H1 (cell line): Measurements from ENCODE around the gene ATP6V1F. TPM values are rescaled to one million over a fixed set of nuclear protein-coding genes. Genes with fewer than 3 reads are reported as not detected.

Experiments
- CTCF ChIA-PET: fragments of 300-600 bp; sonication (Branson Sonifier 250); formaldehyde crosslinking; loops from one replicate; lab custom pipeline; 2021; ENCODE audit not compliant: partially characterized antibody; lab: Charles Lee
- POLR2A ChIA-PET: fragments of 300-600 bp; sonication (Branson Sonifier 250); formaldehyde crosslinking; loops from one replicate; lab custom pipeline; 2021; ENCODE audit warnings: inconsistent platforms; ENCODE audit not compliant: partially characterized antibody; lab: Charles Lee
- DNase-seq, 2 experiments: peaks; one replicate each; pipeline versions ENCODE4 v3.0.0 to v3.0.0-alpha.2; 2010 to 2022; ENCODE audit warnings: low spot score in 2 of 2, low read depth in 1 of 2, mixed read lengths in 1 of 2
- FAIRE-seq: peaks from 2 replicates; lab custom pipeline; 2011; peaks lifted over from hg19 to GRCh38; lab: Jason Lieb, UNC
- H2AFZ ChIP-seq: 2 replicates; pipeline ENCODE4 v1.8.1; 2012; ENCODE audit warnings: low read length, inconsistent platforms
- H2AK5ac ChIP-seq: 2 replicates; pipeline ENCODE4 v1.6.1; 2013; ENCODE audit warnings: low read depth, low read length
- H2BK120ac ChIP-seq: replicated peaks from 2 replicates; pipeline ENCODE3; 2013; ENCODE audit warnings: low read depth, low read length, inconsistent platforms
- H2BK12ac ChIP-seq: 2 replicates; pipeline ENCODE4 v1.6.1; 2013; ENCODE audit warnings: low read depth, low read length
- H2BK15ac ChIP-seq: 2 replicates; pipeline ENCODE4 v1.6.1; 2013; ENCODE audit warnings: low read length
- H2BK20ac ChIP-seq: 2 replicates; pipeline ENCODE4 v1.6.1; 2013; ENCODE audit warnings: low read length
- H2BK5ac ChIP-seq: 2 replicates; pipeline ENCODE4 v1.6.1; 2013; ENCODE audit warnings: low read depth, low read length
- H3K14ac ChIP-seq: 2 replicates; pipeline ENCODE4 v1.6.1; 2013; ENCODE audit warnings: inconsistent platforms; ENCODE audit not compliant: insufficient read length
- H3K18ac ChIP-seq: 2 replicates; pipeline ENCODE4 v1.6.1; 2013; ENCODE audit warnings: low read length; ENCODE audit errors: extremely low read depth
- H3K23ac ChIP-seq: 2 replicates; pipeline ENCODE4 v1.6.1; 2013; ENCODE audit warnings: inconsistent platforms; ENCODE audit not compliant: insufficient read length
- H3K23me2 ChIP-seq: 2 replicates; pipeline ENCODE4 v1.6.1; 2013; ENCODE audit warnings: low read depth, low read length
- H3K27ac ChIP-seq: 2 replicates; pipeline ENCODE4 v1.6.1; 2011; ENCODE audit warnings: low read depth, low read length, inconsistent platforms
- H3K27me3 ChIP-seq, 4 experiments: replicated peaks in 1 of 4; 1 replicate in 1 of 4; 2 replicates in 3 of 4; pipeline versions ENCODE4 v1.6.1 to v1.8.1; 2011 to 2013; ENCODE audit warnings: low read length in 3 of 4, mild to moderate bottlenecking in 3 of 4, inconsistent platforms in 2 of 4, mixed read lengths in 2 of 4, moderate library complexity in 1 of 4; ENCODE audit not compliant: control insufficient read depth in 3 of 4, insufficient read depth in 3 of 4; ENCODE audit errors: extremely low read depth in 1 of 4
- H3K36me3 ChIP-seq, 4 experiments: 2 replicates each; pipeline versions ENCODE4 v1.6.1 to v1.8.1; 2011 to 2013; ENCODE audit warnings: mild to moderate bottlenecking in 4 of 4, low read length in 3 of 4, moderate library complexity in 2 of 4, control low read depth in 1 of 4, inconsistent platforms in 1 of 4; ENCODE audit not compliant: insufficient read depth in 4 of 4, control insufficient read depth in 2 of 4
- H3K4ac ChIP-seq: replicated peaks from 2 replicates; pipeline ENCODE3; 2013; ENCODE audit warnings: low read length, low read depth, mixed read lengths, inconsistent platforms; ENCODE audit not compliant: insufficient read length
- H3K4me1 ChIP-seq, 4 experiments: replicated peaks in 1 of 4; 1 replicate in 1 of 4; 2 replicates in 3 of 4; pipeline versions ENCODE4 v1.6.1 to v1.8.1; 2011 to 2013; ENCODE audit warnings: low read length in 3 of 4, inconsistent platforms in 2 of 4, mixed read lengths in 1 of 4; ENCODE audit not compliant: insufficient read depth in 4 of 4, control insufficient read depth in 3 of 4
- H3K4me2 ChIP-seq, 2 experiments: 2 replicates each; pipeline versions ENCODE4 v1.6.1 to v1.8.1; 2011 to 2013; ENCODE audit warnings: low read depth in 2 of 2, low read length in 2 of 2, control low read depth in 1 of 2, inconsistent platforms in 1 of 2, mild to moderate bottlenecking in 1 of 2; ENCODE audit not compliant: insufficient read depth in 1 of 2
- H3K4me3 ChIP-seq, 4 experiments: fragments of 200-600, 300-600 bp in 1 of 4; sonication (generic), shearing (Covaris generic), sonication (Bioruptor Twin) in 1 of 4; 2 replicates each; pipeline versions ENCODE4 v1.5.1 to v1.8.1; 2011 to 2016; ENCODE audit warnings: low read length in 4 of 4, low read depth in 3 of 4, control low read depth in 2 of 4, inconsistent platforms in 2 of 4, mild to moderate bottlenecking in 2 of 4, mixed read lengths in 1 of 4, moderate library complexity in 1 of 4; ENCODE audit not compliant: insufficient read depth in 2 of 4; ENCODE audit errors: extremely low read depth in 1 of 4
- H3K56ac ChIP-seq: replicated peaks from 2 replicates; pipeline ENCODE3; 2013; ENCODE audit warnings: low read depth, mild to moderate bottlenecking, mixed read lengths, low read length, inconsistent platforms; ENCODE audit not compliant: insufficient read length
- H3K79me1 ChIP-seq: 2 replicates; pipeline ENCODE4 v1.6.1; 2013; ENCODE audit warnings: low read depth, low read length, control low read depth
- H3K79me2 ChIP-seq, 2 experiments: 2 replicates each; pipeline versions ENCODE4 v1.6.1 to v1.8.1; 2012 to 2013; ENCODE audit warnings: low read length in 2 of 2, mild to moderate bottlenecking in 2 of 2, inconsistent platforms in 1 of 2; ENCODE audit not compliant: insufficient read depth in 2 of 2, control insufficient read depth in 1 of 2
- H3K9ac ChIP-seq, 4 experiments: replicated peaks in 1 of 4; 1 replicate in 1 of 4; 2 replicates in 3 of 4; pipeline versions ENCODE4 v1.6.1 to v1.8.1; 2011 to 2013; ENCODE audit warnings: low read depth in 3 of 4, low read length in 3 of 4, control low read depth in 2 of 4, mild to moderate bottlenecking in 2 of 4, moderate library complexity in 2 of 4, inconsistent platforms in 1 of 4; ENCODE audit errors: extremely low read depth in 1 of 4
- H3K9me3 ChIP-seq, 2 experiments: 2 replicates each; pipeline versions ENCODE4 v1.6.1 to v1.8.1; 2012 to 2013; ENCODE audit warnings: mild to moderate bottlenecking in 2 of 2, moderate library complexity in 2 of 2, control low read depth in 1 of 2, inconsistent platforms in 1 of 2, low read depth in 1 of 2, low read length in 1 of 2, mixed read lengths in 1 of 2; ENCODE audit not compliant: insufficient read depth in 2 of 2
- H4K20me1 ChIP-seq, 2 experiments: replicated peaks in 1 of 2; 2 replicates each; pipeline versions ENCODE3 to v1.8.1; 2011 to 2013; ENCODE audit warnings: inconsistent platforms in 2 of 2, low read length in 2 of 2, mild to moderate bottlenecking in 1 of 2; ENCODE audit not compliant: insufficient read depth in 2 of 2, control insufficient read depth in 1 of 2
- H4K5ac ChIP-seq: 2 replicates; pipeline ENCODE4 v1.6.1; 2013; ENCODE audit warnings: low read length, low read depth, mixed read lengths, inconsistent platforms; ENCODE audit not compliant: insufficient read length
- H4K8ac ChIP-seq: 2 replicates; pipeline ENCODE4 v1.8.0; 2013; ENCODE audit warnings: mild to moderate bottlenecking, moderate library complexity, low read length, inconsistent platforms; ENCODE audit not compliant: insufficient read depth; ENCODE audit errors: extremely low read depth
- H4K91ac ChIP-seq: replicated peaks from 2 replicates; pipeline ENCODE3; 2013; ENCODE audit warnings: low read length, mixed read lengths, inconsistent platforms; ENCODE audit not compliant: insufficient read length
- BCL11A ChIP-seq, 2 experiments: IDR thresholded peaks; one replicate each; pipeline ENCODE4 v1.6.1; 2011; ENCODE audit warnings: low read depth in 2 of 2, low read length in 2 of 2, mild to moderate bottlenecking in 2 of 2
- CEBPB ChIP-seq: IDR thresholded peaks from 2 replicates; pipeline ENCODE4 v1.6.1; 2012; ENCODE audit warnings: low read depth, low read length
- E2F6 ChIP-seq: IDR thresholded peaks from 2 replicates; pipeline ENCODE4 v1.6.1; 2012; ENCODE audit warnings: inconsistent platforms
- EP300 ChIP-seq, 2 experiments: IDR thresholded peaks; 1 replicate in 1 of 2; 2 replicates in 1 of 2; pipeline ENCODE4 v1.6.1; 2011 to 2012; ENCODE audit warnings: low read depth in 2 of 2, low read length in 2 of 2, mild to moderate bottlenecking in 2 of 2, borderline replicate concordance in 1 of 2, inconsistent platforms in 1 of 2, moderate library complexity in 1 of 2
- MAX ChIP-seq: IDR thresholded peaks from 2 replicates; pipeline ENCODE4 v1.6.1; 2012; ENCODE audit warnings: inconsistent platforms
- PHF8 ChIP-seq: fragments of 200-600 bp; sonication (generic); conservative IDR thresholded peaks from 2 replicates; pipeline ENCODE4 v1.7.1; 2012; ENCODE audit warnings: low read depth, mild to moderate bottlenecking, inconsistent platforms, low read length, moderate library complexity
- POU5F1 ChIP-seq: IDR thresholded peaks from 2 replicates; pipeline ENCODE4 v1.6.1; 2011; ENCODE audit warnings: low read depth, mild to moderate bottlenecking, low read length, moderate library complexity
- SIX5 ChIP-seq: IDR thresholded peaks from 2 replicates; pipeline ENCODE4 v1.6.1; 2011; ENCODE audit warnings: mild to moderate bottlenecking, low read depth, low read length
- TBP ChIP-seq: IDR thresholded peaks from 2 replicates; pipeline ENCODE4 v1.6.1; 2011; ENCODE audit warnings: low read depth, low read length, improper control_type of control experiment
- WGBS, 2 experiments: shearing (Covaris generic) in 1 of 2; methylation state at CpG; one replicate each; pipeline versions ENCODE4 v1.1.6 to v1.1.7; 2013 to 2015; ENCODE audit warnings: low lambda C conversion rate in 2 of 2, mixed read lengths in 2 of 2, inconsistent platforms in 1 of 2, low coverage in 1 of 2, missing lambda C conversion rate in 1 of 2; ENCODE audit not compliant: insufficient replicate concordance in 2 of 2, insufficient coverage in 1 of 2, insufficient read length in 1 of 2; ENCODE audit errors: extremely low coverage in 1 of 2, missing lambda C conversion rate in 1 of 2; 5-methylcytosine and 5-hydroxymethylcytosine counted together
- polyA plus RNA-seq, 7 experiments: library from polyadenylated mRNA; depleted of rRNA in 3 of 7; stranded (reverse) in 5 of 7; unstranded in 2 of 7; fragments of >200 nt in 5 of 7; fragments of 200-250 nt in 2 of 7; gene quantifications; 1 replicate in 5 of 7; 2 replicates in 1 of 7; 4 replicates in 1 of 7; pipeline versions ENCODE4 v1.2.1 to v1.2.3, GENCODE V29; 2011 to 2013; ENCODE audit warnings: missing spikeins in 2 of 7, mixed read lengths in 2 of 7
- total RNA-seq: library from RNA; stranded (reverse); fragmentation: NEBNext Ultra II Directional; extraction: Animal tissue kit (Norgen Biotek cat#: 25700); gene quantifications from 2 replicates; pipeline ENCODE4 v1.2.1, GENCODE V29; 2021

The ATP6V1F gene
- total and polyA plus RNA-seq, 2 of the 8 experiments (the other 6 are each of a cell fraction or from before 2014, with no cell fraction given) = 104 to 318 TPM

GRCh38 chr7:128831994-128832879 is 30.4 kb upstream of the ATP6V1F start:
- H4K91ac ChIP-seq = peak overlapping the region; percentile 63
- no peak overlapping the region for H2BK120ac ChIP-seq
- H2BK20ac ChIP-seq = peak overlapping the region; percentile 80; the same call in 1 of the 2 replicates
- no peak overlapping the region for H3K23ac ChIP-seq
- FAIRE-seq = no peak
- peaks cover 3 to 50% (median 31%) of the 10 kb centered on the region in 4 experiments for H3K4me1 ChIP-seq
- peak in 1 of 2 experiments; percentile 78 for DNase-seq
- peak overlapping the region; percentile 71; the same call in 1 of the 2 replicates for H2BK12ac ChIP-seq
- no peaks in the 10 kb centered on the region for H3K9me3 ChIP-seq
- no peaks in the 10 kb centered on the region for H3K79me2 ChIP-seq
- no peak overlapping the region for H3K27ac ChIP-seq
- H3K4ac ChIP-seq = peak overlapping the region; percentile 4
- no peak overlapping the region for H4K5ac ChIP-seq
- ChIA-PET POLR2A (interaction anchor here (0.6 to 5.7 kb wide), 22 partner anchors 8 to 337 kb away, joined by 3 to 31 read pairs (median 4); partner anchors contain the start of genes ATP6V1F and KCP), CTCF (interaction anchor here (0.6 to 7.6 kb wide), 18 partner anchors 9 to 1557 kb away, joined by 3 to 71 read pairs (median 5); partner anchors contain the start of genes ATP6V1F and CALU)
- WGBS, 2 experiments = 1% methylated on average over 14 of the region's 22 CpGs; no CpG with 5 or more reads in 1 of the 2 experiments
- H3K23me2 ChIP-seq = peaks cover 24% of the 10 kb centered on the region
- H3K4me2 ChIP-seq = peak overlapping the region; percentile 99 to 100
- H2BK5ac ChIP-seq = peak overlapping the region; percentile 71; the same call in 1 of the 2 replicates
- H4K8ac ChIP-seq = no peak overlapping the region
- H3K18ac ChIP-seq = peak overlapping the region; percentile 86
- H2BK15ac ChIP-seq = 0 out of 2 replicates have a peak overlapping the region, but pooled peaks have one; percentile 53
- no peaks in the 10 kb centered on the region for H4K20me1 ChIP-seq
- H2AK5ac ChIP-seq = no peak overlapping the region
- peak overlapping the region; percentile 41 to 66 (median 60) for H3K4me3 ChIP-seq
- no peaks in the 10 kb centered on the region for H3K79me1 ChIP-seq
- H3K27me3 ChIP-seq = peaks cover 8 to 27% (median 27%) of the 10 kb centered on the region in 4 experiments; a peak in 6 of 7 replicates
- no peak overlapping the region for H3K9ac ChIP-seq
- no peak overlapping the region for H3K14ac ChIP-seq
- H2AFZ ChIP-seq = peak overlapping the region; percentile 12; the same call in 1 of the 2 replicates
- no peaks in the 10 kb centered on the region for H3K36me3 ChIP-seq
- no peak overlapping the region for H3K56ac ChIP-seq
- TF ChIP-seq SIX5 (no peak), EP300 (IDR thresholded peaks at IDR 0.05; ENCODE audit: borderline replicate concordance in 1 of 2, low read depth in 2 of 2, low read length in 2 of 2) (no peak), CEBPB (no peak), E2F6 (peak; percentile 52; the same call in 1 of the 2 replicates), PHF8 (no peak), BCL11A (IDR thresholded peaks at IDR 0.05; ENCODE audit: low read depth in 2 of 2, low read length in 2 of 2) (no peak), MAX (no peak; the same call in none of the 2 replicates), TBP (no peak), POU5F1 (no peak)
